HepG2 (cell line): ENCODE results near the gene ZNF446.

Experiments
- ARNTL ChIP-seq: sonication (generic); formaldehyde crosslinking; IDR thresholded peaks from 2 replicates; pipeline ENCODE4 v1.4.0; 2020; ENCODE audit warnings: mild to moderate bottlenecking, missing genetic modification reagents
- CTCF ChIP-seq: sonication (generic); formaldehyde crosslinking; IDR thresholded peaks from 2 replicates; pipeline ENCODE4 v1.5.0; 2020; ENCODE audit warnings: mild to moderate bottlenecking, missing genetic modification reagents, moderate library complexity
- DNMT1 ChIP-seq: sonication (generic); formaldehyde crosslinking; IDR thresholded peaks from 2 replicates; pipeline ENCODE4 v1.5.1; 2020; ENCODE audit warnings: mild to moderate bottlenecking, missing genetic modification reagents
- ELF1 ChIP-seq: sonication (generic); formaldehyde crosslinking; IDR thresholded peaks from 2 replicates; pipeline ENCODE4 v1.4.0; 2020; ENCODE audit warnings: missing genetic modification reagents
- ESRRA ChIP-seq: sonication (generic); formaldehyde crosslinking; IDR thresholded peaks from 2 replicates; pipeline ENCODE4 v1.5.1; 2020; ENCODE audit warnings: mild to moderate bottlenecking, low read depth, missing genetic modification reagents
- POLR2AphosphoS5 ChIP-seq: IDR thresholded peaks from 2 replicates; pipeline ENCODE4 v1.6.1; 2012; ENCODE audit warnings: low read depth, low read length
- SPEN ChIP-seq: sonication (generic); formaldehyde crosslinking; IDR thresholded peaks from 2 replicates; pipeline ENCODE4 v1.5.1; 2020; ENCODE audit warnings: low read depth, mild to moderate bottlenecking, missing genetic modification reagents
- ZBTB37 ChIP-seq: sonication (generic); formaldehyde crosslinking; IDR thresholded peaks from 2 replicates; pipeline ENCODE4 v1.4.0; 2020; ENCODE audit warnings: mild to moderate bottlenecking, missing genetic modification reagents
- ZNF230 ChIP-seq: sonication (generic); formaldehyde crosslinking; IDR thresholded peaks from 2 replicates; pipeline ENCODE4 v1.4.0; 2020; ENCODE audit warnings: mild to moderate bottlenecking, missing genetic modification reagents
- ZNF264 ChIP-seq: sonication (generic); formaldehyde crosslinking; IDR thresholded peaks from 2 replicates; pipeline ENCODE4 v1.4.0; 2020; ENCODE audit warnings: missing genetic modification reagents
- ZNF383 ChIP-seq: sonication (generic); formaldehyde crosslinking; IDR thresholded peaks from 2 replicates; pipeline ENCODE4 v1.4.0; 2020; ENCODE audit warnings: missing genetic modification reagents, mild to moderate bottlenecking, borderline replicate concordance
- ZNF549 ChIP-seq: sonication (generic); formaldehyde crosslinking; IDR thresholded peaks from 2 replicates; pipeline ENCODE4 v1.5.0; 2020; ENCODE audit warnings: missing genetic modification reagents
- TF ChIP-seq, protein P1 (sequence below): conservative IDR thresholded peaks from 2 replicates; pipeline ENCODE4 v1.6.1; 2018; ENCODE audit warnings: missing genetic modification reagents
- TF ChIP-seq, protein P2 (sequence below): IDR thresholded peaks from 2 replicates; pipeline ENCODE4 v1.6.1; 2016; ENCODE audit warnings: missing genetic modification reagents, missing compliant biosample characterization

GRCh38 chr19:58466760-58467589 lies 9.2 kb upstream of the ZNF446 start, which contains the start of gene ZNF324:
- TF ChIP-seq CTCF (CRISPR knock-in tag) (peak; percentile 62), DNMT1 (no peak), ZBTB37 (CRISPR knock-in tag) (no peak), POLR2AphosphoS5 (peak; percentile 45), ZNF383 (CRISPR knock-in tag) (no peak), SPEN (CRISPR knock-in tag) (peak; percentile 62; the same call in 1 of the 2 replicates), ZNF549 (CRISPR knock-in tag) (no peak), ZNF264 (CRISPR knock-in tag) (no peak), ESRRA (CRISPR knock-in tag) (no peak), ZNF230 (no peak), ELF1 (peak; percentile 98), ARNTL (CRISPR knock-in tag) (0 out of 2 replicates have a peak, but pooled peaks have one; percentile 48)
- TF ChIP-seq, protein P1, sequence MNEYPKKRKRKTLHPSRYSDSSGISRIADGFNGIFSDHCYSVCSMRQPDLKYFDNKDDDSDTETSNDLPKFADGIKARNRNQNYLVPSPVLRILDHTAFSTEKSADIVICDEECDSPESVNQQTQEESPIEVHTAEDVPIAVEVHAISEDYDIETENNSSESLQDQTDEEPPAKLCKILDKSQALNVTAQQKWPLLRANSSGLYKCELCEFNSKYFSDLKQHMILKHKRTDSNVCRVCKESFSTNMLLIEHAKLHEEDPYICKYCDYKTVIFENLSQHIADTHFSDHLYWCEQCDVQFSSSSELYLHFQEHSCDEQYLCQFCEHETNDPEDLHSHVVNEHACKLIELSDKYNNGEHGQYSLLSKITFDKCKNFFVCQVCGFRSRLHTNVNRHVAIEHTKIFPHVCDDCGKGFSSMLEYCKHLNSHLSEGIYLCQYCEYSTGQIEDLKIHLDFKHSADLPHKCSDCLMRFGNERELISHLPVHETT (CRISPR knock-in tag) = 0 out of 2 replicates have a peak, but pooled peaks have one; percentile 41
- TF ChIP-seq, protein P2, sequence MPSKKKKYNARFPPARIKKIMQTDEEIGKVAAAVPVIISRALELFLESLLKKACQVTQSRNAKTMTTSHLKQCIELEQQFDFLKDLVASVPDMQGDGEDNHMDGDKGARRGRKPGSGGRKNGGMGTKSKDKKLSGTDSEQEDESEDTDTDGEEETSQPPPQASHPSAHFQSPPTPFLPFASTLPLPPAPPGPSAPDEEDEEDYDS (CRISPR knock-in tag) = peak; percentile 73
